Adrenal gland (tissue), 12 donors: ENCODE results near the gene KLF3. TPM values are rescaled to one million over a fixed set of nuclear protein-coding genes. Genes with fewer than 3 reads are reported as not detected.

ENCODE experiments used
- DNase-seq, 7 donors: peaks; one replicate each; pipeline ENCODE4 v3.0.0-alpha.2; 2019 to 2020
- H3K27ac ChIP-seq, 5 donors: fragments of 200-600 bp; sonication (generic) in 4 of 5; 1 replicate in 3 of 5; 2 replicates in 2 of 5; pipeline versions ENCODE4 v1.5.1 to v1.8.0; 2016 to 2020; ENCODE audit warnings: mild to moderate bottlenecking in 1 of 5
- H3K27me3 ChIP-seq: fragments of 200-600 bp; 2 replicates; pipeline ENCODE4 v1.8.0; 2021
- H3K36me3 ChIP-seq, 2 donors: fragments of 200-600 bp; replicated peaks in 1 of 2; 1 replicate in 1 of 2; 2 replicates in 1 of 2; pipeline versions ENCODE4 v1.5.1 to v1.8.0; 2018 to 2022
- H3K4me1 ChIP-seq, 2 donors: fragments of 200-600 bp; replicated peaks in 1 of 2; 1 replicate in 1 of 2; 2 replicates in 1 of 2; pipeline versions ENCODE4 v1.5.1 to v1.8.0; 2018 to 2021
- H3K4me3 ChIP-seq, 4 donors: fragments of 200-600 bp; sonication (generic) in 3 of 4; one replicate each; pipeline ENCODE4 v1.5.1; 2016 to 2018
- H3K9me3 ChIP-seq, 3 donors: fragments of 200-600 bp; sonication (generic) in 1 of 3; replicated peaks in 1 of 3; 1 replicate in 2 of 3; 2 replicates in 1 of 3; pipeline versions ENCODE4 v1.5.1 to v1.8.0; 2016 to 2021
- CTCF ChIP-seq, 6 experiments: fragments of 450-650 bp in 4 of 6; fragments of 200-600 bp in 2 of 6; sonication (generic) in 1 of 6; IDR thresholded peaks; 1 replicate in 5 of 6; 2 replicates in 1 of 6; pipeline versions ENCODE4 v1.5.1 to v1.8.0; 2016 to 2021; ENCODE audit warnings: antibody characterized with exemption in 6 of 6, mild to moderate bottlenecking in 2 of 6, moderate library complexity in 1 of 6
- POLR2A ChIP-seq, 2 donors: fragments of 450-650 bp; IDR thresholded peaks; one replicate each; pipeline ENCODE4 v1.6.1; 2017; ENCODE audit warnings: antibody characterized with exemption in 2 of 2, mild to moderate bottlenecking in 2 of 2, moderate library complexity in 1 of 2
- WGBS, 4 donors: extraction: QIAGEN DNeasy Blood & Tissue Kit in 2 of 4; methylation state at CpG; one replicate each; pipeline versions ENCODE4 v1.1.5 to v1.1.7; 2013 to 2017; 5-methylcytosine and 5-hydroxymethylcytosine counted together
- intact Hi-C, 2 donors: fragments of 100-400 bp; cut with DNase I; formaldehyde crosslinking; loops; one replicate each; pipeline versions ENCODE4 v1.14.1 to v1.15.0; 2022 to 2023
- polyA plus RNA-seq, 3 donors: library from polyadenylated mRNA; stranded (reverse); fragments of 200-250 nt in 2 of 3; fragments of 350-450 nt in 1 of 3; fragmentation: Illumina TruSeq in 1 of 3; extraction: RNeasy Lipid Tissue Mini Kit (QIAGEN cat#74804) in 1 of 3; gene quantifications; one replicate each; pipeline ENCODE4 v1.2.3, GENCODE V29; 2013 to 2014
- total RNA-seq, 9 donors: library from RNA; depleted of rRNA in 4 of 9; stranded (reverse); fragments of >200 nt in 4 of 9; fragments of 120-200 nt in 1 of 9; fragmentation: NEBNext Ultra II Directional in 1 of 9; extraction: Animal tissue kit (Norgen Biotek cat#: 25700) in 1 of 9; gene quantifications; one replicate each; pipeline versions ENCODE4 v1.1.0 to v1.2.4, GENCODE V29; 2013 to 2023
- donor health status: healthy with polysubstance abuse.
- donor health status: Bipolar disorder and iron deficiency.
- donor health status: DM: yes; HTN: yes; CAD: no.
- donor health status: DM: no; HTN: no; CAD: no.
- donor health status: DM: no; HTN: no; CAD: no.
- donor health status: DM: yes; HTN: yes; CAD: no.

KLF3 gene
- total and polyA plus RNA-seq, 12 donors = 10.1 to 45.7 (median 38.0) TPM

- TF ChIP-seq POLR2A (IDR thresholded peaks at IDR 0.05) = no peak
- DNase-seq = no peak
- intact Hi-C loops = no loop called here
- WGBS, 4 donors = 78 to 88% (median 83%) methylated on average over 2 of the region's 2 CpGs
- Histone ChIP-seq H3K4me3 (no peak overlapping the region), H3K9me3 (no peaks in the 10 kb centered on the region), H3K4me1 (no peaks in the 10 kb centered on the region), H3K27ac (no peak overlapping the region), H3K27me3 (no peaks in the 10 kb centered on the region), H3K36me3 (no peaks in the 10 kb centered on the region)
Measured at GRCh38 chr4:38656111-38656510, 7.9 kb upstream of the KLF3 start.

GRCh38 chr4:38659346-38659745 lies 4.7 kb upstream of the KLF3 start:
- Histone ChIP-seq H3K36me3 (no peaks in the 10 kb centered on the region), H3K27ac (no peak overlapping the region), H3K4me1 (peaks cover 0 to 5% of the 10 kb centered on the region in 2 donors), H3K4me3 (no peak overlapping the region), H3K9me3 (no peaks in the 10 kb centered on the region), H3K27me3 (no peaks in the 10 kb centered on the region)
- intact Hi-C loops = no loop called here
- 67 to 86% (median 84%) methylated on average over 2 to 3 of the region's 3 CpGs for WGBS, 4 donors
- no peak for DNase-seq
- no peak for TF ChIP-seq CTCF (IDR thresholded peaks at IDR 0.05)

GRCh38 chr4:38660838-38661237 lies 3.2 kb upstream of the KLF3 start:
- intact Hi-C loops = no loop called here
- H3K9me3 ChIP-seq = no peaks in the 10 kb centered on the region
- H3K4me1 ChIP-seq = peaks cover 4 to 12% of the 10 kb centered on the region in 2 donors
- H3K4me3 ChIP-seq = no peak overlapping the region
- no peaks in the 10 kb centered on the region for H3K36me3 ChIP-seq
- no peaks in the 10 kb centered on the region for H3K27me3 ChIP-seq
- WGBS, 4 donors = 94 to 98% (median 96%) methylated on average over 4 of the region's 4 CpGs
- no peak overlapping the region for H3K27ac ChIP-seq
- DNase-seq = no peak
- TF ChIP-seq POLR2A (IDR thresholded peaks at IDR 0.05) = no peak
- no peak for TF ChIP-seq CTCF (IDR thresholded peaks at IDR 0.05)

GRCh38 chr4:38661371-38661770 lies 2.6 kb upstream of the KLF3 start:
- DNase-seq = no peak
- no peak overlapping the region for H3K27ac ChIP-seq
- peaks cover 10 to 15% of the 10 kb centered on the region in 2 donors for H3K4me1 ChIP-seq
- H3K9me3 ChIP-seq = no peaks in the 10 kb centered on the region
- H3K27me3 ChIP-seq = no peaks in the 10 kb centered on the region
- intact Hi-C loops = no loop called here
- no peaks in the 10 kb centered on the region for H3K36me3 ChIP-seq
- TF ChIP-seq POLR2A (IDR thresholded peaks at IDR 0.05) (no peak), CTCF (IDR thresholded peaks at IDR 0.05) (no peak)
- H3K4me3 ChIP-seq = no peak overlapping the region
- 96 to 100% (median 98%) methylated on average over 3 of the region's 3 CpGs for WGBS, 4 donors

GRCh38 chr4:38662522-38663089 lies 1.4 kb upstream of the KLF3 start:
- 41 to 56% (median 50%) methylated on average over 26 of the region's 26 CpGs for WGBS, 4 donors
- H3K36me3 ChIP-seq = no peaks in the 10 kb centered on the region
- peak overlapping the region; percentile 82 to 99 (median 90) for H3K27ac ChIP-seq
- H3K4me1 ChIP-seq = peaks cover 20 to 21% of the 10 kb centered on the region in 2 donors
- no peaks in the 10 kb centered on the region for H3K27me3 ChIP-seq
- H3K4me3 ChIP-seq = peak overlapping the region; percentile 7 to 97 (median 33)
- no peaks in the 10 kb centered on the region for H3K9me3 ChIP-seq
- TF ChIP-seq POLR2A (IDR thresholded peaks at IDR 0.05) (no peak), CTCF (IDR thresholded peaks at IDR 0.05) (no peak)
- no peak for DNase-seq
- intact Hi-C loops = no loop called here
